GM19372 (cell line): ENCODE measurements around the gene MCRIP2.

Experiments
- ATAC-seq: cut with Tn5 transposase; IDR thresholded peaks from one replicate; pipeline ENCODE4 v1.9.1; 2021; ENCODE audit warnings: mild to moderate bottlenecking, low read depth, moderate library complexity; ENCODE audit not compliant: unreplicated experiment

MCRIP2 gene

GRCh38 chr16:693364-693763, 51.7 kb downstream of the MCRIP2 start:
- ATAC-seq, result no peak

DNA sequence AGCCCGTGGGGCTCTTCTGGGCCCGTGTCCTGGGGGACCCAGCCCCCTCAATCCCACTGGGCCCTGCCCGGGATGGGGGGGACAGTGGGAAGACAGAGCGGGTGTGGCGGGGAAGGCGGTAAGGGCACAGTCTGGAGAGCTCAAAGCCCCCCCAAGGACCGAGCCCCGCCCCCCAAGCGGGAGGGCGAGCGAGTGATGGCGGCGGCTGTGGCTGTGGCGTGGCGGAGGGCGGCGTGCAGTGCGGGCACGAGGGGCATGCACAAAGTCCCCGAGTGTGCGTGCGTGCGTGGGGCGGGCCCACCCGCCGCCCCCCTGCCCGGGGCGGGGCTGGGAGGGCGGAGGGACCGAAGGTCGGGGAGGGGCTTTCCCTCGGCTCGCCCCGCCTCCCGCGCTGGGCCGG, 52.1 kb downstream of the MCRIP2 start:
- ATAC-seq, result no peak

- ATAC-seq, result no peak
These were observed 52.7 kb downstream of the MCRIP2 start for GRCh38 chr16:694187-694862.

- no peak for ATAC-seq
These were observed 53.3 kb downstream of the MCRIP2 start for GRCh38 chr16:694863-695354.

DNA sequence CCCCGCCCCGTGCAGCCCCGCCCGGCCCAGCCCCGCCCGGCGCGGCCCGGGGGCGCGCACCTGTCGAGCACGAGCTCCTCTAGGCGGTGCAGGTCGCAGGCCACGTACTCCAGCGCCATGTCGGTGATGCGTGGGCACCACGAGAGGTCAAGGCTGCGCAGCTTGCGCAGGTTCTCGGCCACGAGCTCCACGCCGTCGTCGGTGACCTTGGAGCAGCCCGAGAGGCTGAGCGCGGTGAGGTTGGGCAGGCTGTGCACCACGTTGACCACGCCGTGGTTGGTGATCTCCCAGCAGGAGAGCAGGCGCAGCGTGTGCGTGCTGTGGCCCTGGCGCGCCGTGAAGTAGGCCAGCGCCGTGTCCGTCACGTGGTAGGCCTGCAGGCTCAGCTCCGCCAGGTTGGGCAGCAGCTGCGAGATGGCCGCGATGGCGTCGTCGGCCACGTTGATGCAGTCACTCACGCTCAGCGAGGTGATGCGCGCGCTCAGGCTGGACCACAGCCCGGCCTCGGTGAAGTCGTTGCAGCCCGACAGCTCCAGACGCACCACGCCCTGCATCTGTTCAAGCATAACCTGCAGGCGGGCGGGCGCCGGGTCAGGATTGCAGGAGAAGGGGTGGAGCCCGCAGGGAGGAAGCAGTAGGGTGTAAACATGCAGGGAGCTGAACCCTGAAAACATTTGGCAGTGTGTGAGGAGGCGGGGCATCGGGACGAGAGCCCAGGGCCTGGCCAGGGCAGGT, 53.9 kb downstream of the MCRIP2 start:
- ATAC-seq, result no peak
